PC-3 (cell line): ENCODE results near the gene LRRC39. TPM values are rescaled to one million over a fixed set of nuclear protein-coding genes. Genes with fewer than 3 reads are reported as not detected.
A peak's percentile ranks its signal among the peaks of the same experiment; 100 is the strongest.
"Not testable (repeated sequence)": the region's sequence is repeated elsewhere in the genome, so short reads cannot be mapped to it uniquely, and the experiment has no call there.

Experiments
- ATAC-seq: fragments of 200-7000 bp; cut with Tn5 transposase; 2 replicates; pipeline ENCODE4 v1.9.1; 2020; ENCODE audit warnings: mild to moderate bottlenecking, moderate library complexity
- BruUV-seq: library from RNA; stranded (reverse); fragments of 400-500 nt; replicated peaks from 2 replicates; lab custom pipeline; 2021; lab: Mats Ljungman, UMichigan
- CTCF ChIA-PET: fragments of 300-600 bp; sonication (Branson Sonifier 250); formaldehyde crosslinking; loops from one replicate; lab custom pipeline; 2022; ENCODE audit warnings: antibody characterized with exemption; lab: Charles Lee
- POLR2A ChIA-PET: fragments of 300-600 bp; sonication (Branson Sonifier 250); formaldehyde crosslinking; loops from one replicate; lab custom pipeline; 2022; ENCODE audit warnings: antibody characterized with exemption; ENCODE audit not compliant: unreplicated experiment; lab: Charles Lee
- DNase-seq: peaks from one replicate; pipeline ENCODE4 v3.0.0-alpha.2; 2015
- H2AFZ ChIP-seq: fragments of 300-600 bp; sonication (generic); 2 replicates; pipeline ENCODE4 v1.6.0; 2016; ENCODE audit warnings: antibody characterized with exemption, low read length
- H3F3A ChIP-seq: fragments of 300-600 bp; sonication (generic); one replicate; pipeline ENCODE4 v1.6.0; 2017; ENCODE audit warnings: antibody characterized with exemption, low read length, control low read depth, mild to moderate bottlenecking; ENCODE audit not compliant: unreplicated experiment
- H3K27ac ChIP-seq: fragments of 300-600 bp; sonication (generic); 2 replicates; pipeline ENCODE4 v1.5.1; 2016; ENCODE audit warnings: mild to moderate bottlenecking, low read length
- H3K27me3 ChIP-seq: fragments of 300-600 bp; sonication (generic); 2 replicates; pipeline ENCODE4 v1.6.1; 2016; ENCODE audit warnings: low read length, mixed read lengths
- H3K36me3 ChIP-seq: fragments of 300-600 bp; sonication (generic); 2 replicates; pipeline ENCODE4 v1.6.1; 2016; ENCODE audit warnings: low read depth, mixed run types, low read length, mixed read lengths
- H3K4me1 ChIP-seq: fragments of 300-600 bp; sonication (generic); 2 replicates; pipeline ENCODE4 v1.5.1; 2016; ENCODE audit warnings: low read length; ENCODE audit not compliant: insufficient read depth
- H3K4me2 ChIP-seq: fragments of 300-600 bp; sonication (generic); 2 replicates; pipeline ENCODE4 v1.6.0; 2016; ENCODE audit warnings: low read length
- H3K4me3 ChIP-seq: fragments of 300-600 bp; sonication (generic); 2 replicates; pipeline ENCODE4 v1.5.1; 2016; ENCODE audit warnings: mild to moderate bottlenecking, low read length, mixed read lengths
- H3K79me2 ChIP-seq: fragments of 300-600 bp; sonication (generic); 2 replicates; pipeline ENCODE4 v1.6.1; 2017; ENCODE audit warnings: low read length, mixed read lengths
- H3K9ac ChIP-seq: fragments of 300-600 bp; sonication (generic); 2 replicates; pipeline ENCODE4 v1.6.0; 2016; ENCODE audit warnings: mild to moderate bottlenecking, low read length
- H3K9me2 ChIP-seq: fragments of 300-600 bp; sonication (generic); replicated peaks from 2 replicates; pipeline ENCODE4 v1.6.1; 2016; ENCODE audit warnings: mixed run types, low read length, mixed read lengths
- H3K9me3 ChIP-seq: fragments of 300-600 bp; sonication (generic); 2 replicates; pipeline ENCODE4 v1.6.1; 2016; ENCODE audit warnings: low read length, mixed read lengths
- H4K20me1 ChIP-seq: fragments of 300-600 bp; sonication (generic); 2 replicates; pipeline ENCODE4 v1.6.1; 2016; ENCODE audit warnings: low read length, mixed read lengths
- CTCF ChIP-seq: fragments of 300-600 bp; sonication (generic); conservative IDR thresholded peaks from 2 replicates; pipeline ENCODE4 v1.5.1; 2017; ENCODE audit warnings: antibody characterized with exemption, low read depth, mild to moderate bottlenecking, low read length
- EZH2 ChIP-seq: fragments of 300-600 bp; sonication (generic); IDR thresholded peaks from one replicate; pipeline ENCODE4 v1.6.1; 2017; ENCODE audit warnings: antibody characterized with exemption, mild to moderate bottlenecking, low read length; ENCODE audit not compliant: unreplicated experiment
- EZH2phosphoT487 ChIP-seq: fragments of 300-600 bp; sonication (generic); IDR thresholded peaks from 2 replicates; pipeline ENCODE4 v1.6.1; 2018; ENCODE audit warnings: mild to moderate bottlenecking, antibody characterized with exemption, low read length, borderline replicate concordance
- intact Hi-C: fragments of 100-400 bp; cut with micrococcal nuclease; formaldehyde crosslinking; loops from 2 replicates; pipeline ENCODE4 v1.9.0; 2023
- total RNA-seq: library from RNA; depleted of rRNA; stranded (reverse); fragments of >200 nt; gene quantifications from 2 replicates; pipeline ENCODE4 v1.2.3, GENCODE V29; 2014

LRRC39 gene
- total RNA-seq, 1 experiment from 2014 or later, result 0.84 TPM

DNA sequence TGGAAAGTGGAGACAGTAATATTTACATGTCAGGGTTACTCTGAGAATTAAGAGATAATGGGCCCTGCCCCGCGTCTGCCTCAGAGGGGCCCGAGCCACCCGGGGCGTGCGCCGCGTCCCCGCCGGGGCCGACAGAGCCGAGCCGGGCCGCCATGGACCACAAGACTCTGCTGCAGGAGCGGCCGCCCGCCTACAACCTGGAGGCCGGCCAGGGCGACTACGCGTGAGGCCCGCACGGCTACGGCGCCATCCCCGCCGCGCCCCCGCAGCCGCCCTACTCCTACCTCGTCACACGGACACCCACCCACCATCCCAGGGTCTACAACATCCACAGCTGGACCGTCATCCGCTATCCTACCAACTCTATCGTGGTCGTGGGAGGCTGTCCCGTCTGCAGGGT lies 35.1 kb upstream of the LRRC39 start:
- Histone ChIP-seq H3K27me3 (no peaks in the 10 kb centered on the region), H3K4me3 (no peak overlapping the region), H3K9me2 (no peaks in the 10 kb centered on the region), H3F3A (no peaks in the 10 kb centered on the region), H4K20me1 (no peaks in the 10 kb centered on the region), H3K79me2 (no peaks in the 10 kb centered on the region), H3K4me1 (no peaks in the 10 kb centered on the region), H3K4me2 (no peak overlapping the region), H3K9me3 (no peaks in the 10 kb centered on the region), H3K27ac (no peak overlapping the region), H2AFZ (no peak overlapping the region), H3K9ac (no peak overlapping the region), H3K36me3 (peaks cover 13% of the 10 kb centered on the region; the same call in 1 of the 2 replicates)
- POLR2A ChIA-PET, result no interaction called here
- intact Hi-C loops, result no loop called here
- BruUV-seq, result no TSS peak
- ATAC-seq (no peak), DNase-seq (no peak)
- CTCF ChIA-PET, result no interaction called here
- TF ChIP-seq EZH2phosphoT487 (no peak), CTCF (no peak), EZH2 (no peak)

DNA sequence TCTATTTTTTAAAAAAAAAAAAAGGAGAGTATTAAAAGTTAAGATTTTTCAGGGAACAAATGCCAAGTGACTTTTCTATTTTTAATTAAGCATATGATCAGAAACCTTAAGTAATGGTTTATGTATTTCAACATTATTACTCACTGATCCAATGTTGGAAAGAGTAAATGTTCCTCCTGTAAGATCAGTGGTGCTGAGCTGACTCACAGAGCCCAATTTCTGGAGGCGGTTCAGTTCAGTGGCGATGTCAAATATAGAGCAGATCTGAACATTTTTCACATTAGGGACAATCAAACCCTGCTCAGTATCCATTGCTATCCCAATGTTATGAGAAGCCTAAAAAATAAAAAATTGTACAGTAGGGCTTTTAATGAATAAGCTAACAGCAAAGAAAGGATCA lies 28.2 kb upstream of the LRRC39 start:
- Histone ChIP-seq H3K9me2 (no peaks in the 10 kb centered on the region), H4K20me1 (no peaks in the 10 kb centered on the region), H3F3A (no peaks in the 10 kb centered on the region), H3K27me3 (no peaks in the 10 kb centered on the region), H3K4me2 (no peak overlapping the region), H3K4me3 (no peak overlapping the region), H2AFZ (no peak overlapping the region), H3K9me3 (no peaks in the 10 kb centered on the region), H3K36me3 (peaks cover 9% of the 10 kb centered on the region), H3K79me2 (no peaks in the 10 kb centered on the region), H3K9ac (no peak overlapping the region), H3K4me1 (no peaks in the 10 kb centered on the region), H3K27ac (no peak overlapping the region)
- DNase-seq (no peak), ATAC-seq (no peak)
- BruUV-seq, result no TSS peak
- intact Hi-C loops, result no loop called here
- TF ChIP-seq CTCF (no peak), EZH2 (no peak), EZH2phosphoT487 (no peak)
- ChIA-PET POLR2A (no interaction called here), CTCF (no interaction called here)

GRCh38 chr1:100205593-100205992 lies 27.5 kb upstream of the LRRC39 start:
- H3K4me1 ChIP-seq, ATAC-seq, H3K4me3 ChIP-seq, BruUV-seq, POLR2A ChIA-PET, CTCF ChIA-PET, H3K79me2 ChIP-seq, H3K27ac ChIP-seq, H3K27me3 ChIP-seq, H3K4me2 ChIP-seq, H3K36me3 ChIP-seq, DNase-seq, H3F3A ChIP-seq, H3K9me2 ChIP-seq, H2AFZ ChIP-seq, intact Hi-C loops, H3K9ac ChIP-seq, H4K20me1 ChIP-seq, H3K9me3 ChIP-seq: not testable (repeated sequence)

- H3K4me1 ChIP-seq, CTCF ChIA-PET, H3K9ac ChIP-seq, BruUV-seq, H3K27ac ChIP-seq, POLR2A ChIA-PET, H3K79me2 ChIP-seq, H2AFZ ChIP-seq, H3K9me2 ChIP-seq, H3F3A ChIP-seq, H3K27me3 ChIP-seq, H3K36me3 ChIP-seq, H3K9me3 ChIP-seq, ATAC-seq, H3K4me2 ChIP-seq, H4K20me1 ChIP-seq, H3K4me3 ChIP-seq, DNase-seq, intact Hi-C loops: not testable (repeated sequence)
Measured at GRCh38 chr1:100205103-100205502, 27.0 kb upstream of the LRRC39 start.

- H3K9ac ChIP-seq, POLR2A ChIA-PET, DNase-seq, H3K79me2 ChIP-seq, H2AFZ ChIP-seq, H3K4me1 ChIP-seq, H3K27ac ChIP-seq, H3K4me3 ChIP-seq, H3K9me3 ChIP-seq, H3F3A ChIP-seq, H3K27me3 ChIP-seq, intact Hi-C loops, H4K20me1 ChIP-seq, H3K4me2 ChIP-seq, H3K9me2 ChIP-seq, H3K36me3 ChIP-seq, CTCF ChIA-PET, BruUV-seq: not testable (repeated sequence)
- peak; percentile 43; the same call in 1 of the 2 replicates for ATAC-seq
Measured at GRCh38 chr1:100202703-100203102, 24.6 kb upstream of the LRRC39 start.
